Measurements from ENCODE around the gene GOLPH3.
"Not testable (repeated sequence)": the region's sequence is repeated elsewhere in the genome, so short reads cannot be mapped to it uniquely, and the experiment has no call there.

Gene GOLPH3

DNA sequence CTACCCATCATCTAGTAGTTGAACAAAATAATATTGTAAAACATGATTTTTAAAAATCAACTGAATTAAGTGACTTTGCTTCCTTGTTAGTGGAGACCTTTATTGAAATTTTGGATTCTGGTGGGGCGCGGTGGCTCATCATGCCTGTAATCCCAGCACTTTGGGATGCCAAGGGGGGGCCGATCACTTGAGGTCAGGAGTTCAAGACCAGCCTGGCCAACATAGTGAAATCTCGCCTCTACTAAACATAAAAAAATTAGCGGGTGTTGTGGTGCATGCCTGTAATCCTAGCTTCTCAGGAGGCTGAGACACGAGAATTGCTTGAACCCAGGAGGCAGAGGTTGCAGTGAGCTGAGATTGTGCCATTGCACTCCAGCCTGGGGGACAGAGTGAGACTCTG lies 95.3 kb downstream of the GOLPH3 start:
- H3K9ac ChIP-seq (ENCODE audit: low read depth in 1 of 2, low read length in 2 of 2); H3K27me3 ChIP-seq (ENCODE audit: control insufficient read depth in 2 of 2, insufficient read depth in 2 of 2, low read length in 2 of 2); H3K4me1 ChIP-seq (ENCODE audit: control insufficient read depth in 2 of 2, insufficient read depth in 2 of 2, low read length in 2 of 2); H3K9me3 ChIP-seq (ENCODE audit: control insufficient read depth in 2 of 2, low read length in 2 of 2); H3K4me3 ChIP-seq (ENCODE audit: low read length in 2 of 2); H3K36me3 ChIP-seq (ENCODE audit: control insufficient read depth in 2 of 2, insufficient read depth in 2 of 2, low read length in 2 of 2); H3K27ac ChIP-seq (ENCODE audit: low read depth in 2 of 2, low read length in 2 of 2): not testable (repeated sequence)

DNA sequence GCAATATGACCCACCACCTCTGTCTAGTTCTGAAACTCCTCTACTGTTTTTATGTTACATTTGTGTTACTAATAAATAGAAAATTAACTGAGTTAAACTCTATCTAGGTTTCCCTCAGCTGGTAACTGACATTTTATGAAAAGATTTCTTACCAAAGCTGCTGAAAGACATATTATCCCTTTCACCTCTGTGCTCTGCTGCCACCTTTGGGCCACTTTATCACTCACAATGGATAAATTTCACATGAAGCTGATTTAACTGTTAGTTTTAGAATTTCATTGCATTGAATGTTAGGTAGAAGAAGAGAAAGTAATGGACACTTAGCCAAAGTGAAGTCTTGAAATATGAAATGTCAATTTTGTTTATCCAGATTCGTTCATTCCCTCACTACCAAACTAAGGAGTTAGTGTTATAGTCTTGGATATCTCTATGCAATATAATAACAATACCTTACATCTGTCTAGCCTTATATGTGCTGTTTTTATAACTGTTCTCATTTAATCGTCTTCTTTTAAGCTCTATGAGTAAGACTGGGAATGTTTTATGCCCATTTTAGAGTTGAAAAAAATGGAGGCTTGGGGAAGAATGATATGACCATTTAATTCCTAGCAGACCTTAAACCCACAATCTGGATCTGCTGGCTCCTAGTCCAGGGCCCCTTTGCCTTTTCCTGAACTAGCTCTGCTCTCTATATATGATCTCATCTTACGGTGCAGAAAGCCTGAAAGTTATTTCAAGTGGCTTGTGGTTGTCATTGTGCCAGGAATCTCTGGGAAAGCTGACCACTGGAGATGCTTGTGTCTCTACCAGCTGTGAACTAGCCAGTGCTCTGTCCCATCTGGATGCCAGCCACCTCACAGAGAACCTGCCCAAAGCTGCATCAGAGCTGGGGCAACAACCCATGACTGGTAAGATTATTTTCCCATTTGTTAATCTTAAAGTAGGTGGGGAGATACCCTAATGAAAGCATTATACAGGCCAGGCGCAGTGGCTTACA lies 97.1 kb downstream of the GOLPH3 start:
- no peak overlapping the region for H3K9ac ChIP-seq (ENCODE audit: low read depth in 1 of 2, low read length in 2 of 2)
- no peaks in the 10 kb centered on the region for H3K36me3 ChIP-seq (ENCODE audit: control insufficient read depth in 2 of 2, insufficient read depth in 2 of 2, low read length in 2 of 2)
- no peak overlapping the region for H3K27ac ChIP-seq (ENCODE audit: low read depth in 2 of 2, low read length in 2 of 2)
- no peaks in the 10 kb centered on the region for H3K27me3 ChIP-seq (ENCODE audit: control insufficient read depth in 2 of 2, insufficient read depth in 2 of 2, low read length in 2 of 2)
- H3K9me3 ChIP-seq (ENCODE audit: control insufficient read depth in 2 of 2, low read length in 2 of 2), result no peaks in the 10 kb centered on the region
- no peak overlapping the region for H3K4me3 ChIP-seq (ENCODE audit: low read length in 2 of 2)
- no peaks in the 10 kb centered on the region for H3K4me1 ChIP-seq (ENCODE audit: control insufficient read depth in 2 of 2, insufficient read depth in 2 of 2, low read length in 2 of 2)
